T-cell (primary cell): Measurements from ENCODE around the gene POU5F1. TPM values are rescaled to one million over a fixed set of nuclear protein-coding genes. Genes with fewer than 3 reads are reported as not detected.
"Not testable (repeated sequence)": the region's sequence is repeated elsewhere in the genome, so short reads cannot be mapped to it uniquely, and the experiment has no call there.

Source experiments
- ATAC-seq, 4 experiments: fragments of 200-7000 bp in 3 of 4; fragments of 150-1000 bp in 1 of 4; cut with Tn5 transposase; replicated peaks in 1 of 4; 1 replicate in 3 of 4; 2 replicates in 1 of 4; pipeline ENCODE4 v1.10.0; 2021; ENCODE audit warnings: moderate library complexity in 3 of 4, mild to moderate bottlenecking in 2 of 4, moderate number of reproducible peaks in 1 of 4
- CTCF ChIA-PET, 2 donors: fragments of 300-600 bp; sonication (Branson Sonifier 250); formaldehyde crosslinking; loops; one replicate each; lab custom pipeline; 2022; ENCODE audit warnings: antibody characterized with exemption in 2 of 2; lab: Charles Lee
- POLR2A ChIA-PET, 2 donors: fragments of 300-600 bp; sonication (Branson Sonifier 250); formaldehyde crosslinking; loops; one replicate each; lab custom pipeline; 2022; ENCODE audit warnings: antibody characterized with exemption in 2 of 2; lab: Charles Lee
- DNase-seq, 35 experiments: peaks; one replicate each; pipeline versions ENCODE4 v3.0.0 to v3.0.0-alpha.2; 2013 to 2023
- H3K27ac ChIP-seq: one replicate; pipeline ENCODE4 v1.5.1; 2013; ENCODE audit warnings: low read length
- H3K27me3 ChIP-seq, 2 experiments: replicated peaks in 1 of 2; 1 replicate in 1 of 2; 2 replicates in 1 of 2; pipeline versions ENCODE4 v1.6.1 to v1.7.0; 2013; ENCODE audit warnings: low read length in 1 of 2, mixed read lengths in 1 of 2; ENCODE audit not compliant: control insufficient read depth in 2 of 2, insufficient read depth in 2 of 2; ENCODE audit errors: extremely low read depth in 1 of 2
- H3K36me3 ChIP-seq, 2 donors: 1 replicate in 1 of 2; 2 replicates in 1 of 2; pipeline versions ENCODE4 v1.6.1 to v1.7.0; 2013; ENCODE audit warnings: low read length in 1 of 2; ENCODE audit not compliant: control insufficient read depth in 2 of 2, insufficient read depth in 1 of 2; ENCODE audit errors: extremely low read depth in 1 of 2
- H3K4me1 ChIP-seq, 2 experiments: 1 replicate in 1 of 2; 2 replicates in 1 of 2; pipeline versions ENCODE4 v1.6.1 to v1.7.0; 2013; ENCODE audit warnings: low read length in 2 of 2, mixed read lengths in 1 of 2; ENCODE audit not compliant: insufficient read depth in 2 of 2, control insufficient read depth in 1 of 2; ENCODE audit errors: extremely low read depth in 1 of 2
- H3K4me3 ChIP-seq, 2 donors: 1 replicate in 1 of 2; 2 replicates in 1 of 2; pipeline versions ENCODE4 v1.5.1 to v1.7.0; 2013; ENCODE audit warnings: mild to moderate bottlenecking in 2 of 2, low read length in 1 of 2, moderate library complexity in 1 of 2; ENCODE audit not compliant: control insufficient read depth in 1 of 2; ENCODE audit errors: extremely low read depth in 1 of 2
- H3K9me3 ChIP-seq: 2 replicates; pipeline ENCODE4 v1.7.0; 2013
- H3K27ac Mint-ChIP-seq, 2 donors: one replicate each; pipeline ENCODE4 v1.8.0; 2020 to 2021; ENCODE audit warnings: mild to moderate bottlenecking in 2 of 2, mixed read lengths in 2 of 2
- H3K27me3 Mint-ChIP-seq, 2 donors: one replicate each; pipeline ENCODE4 v1.8.0; 2021 to 2022; ENCODE audit warnings: mixed read lengths in 2 of 2
- H3K36me3 Mint-ChIP-seq: one replicate; pipeline ENCODE4 v1.8.0; 2021; ENCODE audit warnings: mixed read lengths
- H3K4me1 Mint-ChIP-seq, 3 donors: one replicate each; pipeline ENCODE4 v1.8.0; 2020 to 2022; ENCODE audit warnings: mixed read lengths in 3 of 3, mild to moderate bottlenecking in 1 of 3
- H3K4me3 Mint-ChIP-seq, 3 donors: one replicate each; pipeline ENCODE4 v1.8.0; 2020 to 2022; ENCODE audit warnings: mild to moderate bottlenecking in 3 of 3, mixed read lengths in 3 of 3, moderate library complexity in 3 of 3
- H3K9me3 Mint-ChIP-seq, 3 donors: one replicate each; pipeline ENCODE4 v1.8.0; 2020 to 2022; ENCODE audit warnings: mixed read lengths in 3 of 3
- WGBS: methylation state at CpG from one replicate; pipeline ENCODE4 v1.1.5; 2013; ENCODE audit warnings: missing lambda C conversion rate; ENCODE audit not compliant: insufficient coverage; 5-methylcytosine and 5-hydroxymethylcytosine counted together
- total RNA-seq, 35 experiments: library from RNA in 6 of 35; stranded (reverse) in 6 of 35; fragments of 120-200 nt in 1 of 35; gene quantifications; one replicate each; pipeline versions ENCODE4 v1.2.1 to v1.2.4 and lab custom pipeline; 2013 to 2026

The POU5F1 gene
- total RNA-seq, 5 donors from 2014 or later (not counting 1 experiment from before 2014, with no cell fraction given) = 0.61 to 3.9 (median 2.9) TPM; not detected in 1

- Mint-ChIP-seq H3K4me1 (peaks cover 3 to 8% (median 4%) of the 10 kb centered on the region in 3 donors), H3K27ac (no peak overlapping the region), H3K9me3 (no peaks in the 10 kb centered on the region), H3K36me3 (no peaks in the 10 kb centered on the region), H3K4me3 (no peak overlapping the region), H3K27me3 (no peaks in the 10 kb centered on the region)
- Histone ChIP-seq H3K9me3 (no peaks in the 10 kb centered on the region), H3K27me3 (no peaks in the 10 kb centered on the region), H3K4me1 (peaks cover 0 to 13% of the 10 kb centered on the region in 2 experiments), H3K27ac (no peak overlapping the region), H3K36me3 (no peaks in the 10 kb centered on the region), H3K4me3 (no peak overlapping the region)
- ChIA-PET POLR2A (interaction anchor here in 1 of 2 donors (0.6 kb wide), 1 partner anchor 42 kb away, joined by 3 read pairs; no protein-coding TSS in a partner anchor), CTCF (no interaction called here)
- 83% methylated on average over 11 of the region's 16 CpGs for WGBS
- DNase-seq = no peak
- ATAC-seq = no peak
These were observed 1.7 kb upstream of the POU5F1 start for GRCh38 chr6:31171931-31172905.

GRCh38 chr6:31170987-31171671, 647 bp upstream of the POU5F1 start:
- no peaks in the 10 kb centered on the region for H3K36me3 ChIP-seq
- CTCF ChIA-PET = no interaction called here
- Mint-ChIP-seq H3K9me3 (no peaks in the 10 kb centered on the region), H3K36me3 (no peaks in the 10 kb centered on the region), H3K4me3 (no peak overlapping the region), H3K27ac (no peak overlapping the region), H3K27me3 (no peaks in the 10 kb centered on the region), H3K4me1 (peaks cover 3 to 5% (median 4%) of the 10 kb centered on the region in 3 donors)
- DNase-seq = no peak
- peaks cover 0 to 13% of the 10 kb centered on the region in 2 experiments for H3K4me1 ChIP-seq
- no peaks in the 10 kb centered on the region for H3K9me3 ChIP-seq
- ATAC-seq = no peak
- H3K27me3 ChIP-seq = no peaks in the 10 kb centered on the region
- H3K27ac ChIP-seq = no peak overlapping the region
- 83% methylated on average over 2 of the region's 10 CpGs for WGBS
- POLR2A ChIA-PET = no interaction called here
- no peak overlapping the region for H3K4me3 ChIP-seq

- POLR2A ChIA-PET, CTCF ChIA-PET, H3K27ac Mint-ChIP-seq, H3K36me3 Mint-ChIP-seq, H3K9me3 ChIP-seq, H3K27me3 Mint-ChIP-seq, ATAC-seq, H3K4me3 Mint-ChIP-seq, H3K9me3 Mint-ChIP-seq, H3K4me3 ChIP-seq, H3K4me1 ChIP-seq, H3K4me1 Mint-ChIP-seq, DNase-seq, H3K27ac ChIP-seq, H3K27me3 ChIP-seq, H3K36me3 ChIP-seq: not testable (repeated sequence)
- WGBS = 92% methylated on average over 13 of the region's 23 CpGs
These were observed 453 bp downstream of the POU5F1 start for GRCh38 chr6:31169858-31170599.

- no peak for ATAC-seq
- CTCF ChIA-PET = no interaction called here
These were observed 1.2 kb downstream of the POU5F1 start for GRCh38 chr6:31169123-31169857.

DNA sequence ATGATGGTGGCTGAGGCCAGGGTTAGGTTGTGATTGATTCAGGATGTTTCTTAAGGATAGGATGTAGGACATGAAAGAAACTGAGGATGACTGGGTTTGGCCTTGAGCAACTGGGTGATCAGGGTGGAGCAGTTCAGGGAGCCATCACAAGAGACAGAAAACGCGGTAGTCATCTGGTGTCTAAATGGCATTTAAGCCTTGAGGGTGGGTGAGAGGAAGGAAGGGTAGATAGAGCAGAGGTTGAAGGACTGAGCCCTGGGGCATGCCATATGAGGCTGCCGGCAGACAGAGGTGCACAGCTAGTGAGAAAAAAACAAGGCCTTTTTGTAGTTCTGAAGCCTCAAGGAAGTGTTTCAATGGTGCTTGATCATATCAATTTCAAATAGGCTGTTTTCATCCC, 1.9 kb downstream of the POU5F1 start:
- Mint-ChIP-seq H3K4me3 (no peak overlapping the region), H3K36me3 (no peaks in the 10 kb centered on the region), H3K9me3 (no peaks in the 10 kb centered on the region), H3K4me1 (peaks cover 0 to 5% (median 0%) of the 10 kb centered on the region in 3 donors), H3K27ac (no peak overlapping the region), H3K27me3 (no peaks in the 10 kb centered on the region)
- Histone ChIP-seq H3K27me3 (no peaks in the 10 kb centered on the region), H3K9me3 (no peaks in the 10 kb centered on the region), H3K4me3 (no peak overlapping the region), H3K27ac (no peak overlapping the region), H3K36me3 (no peaks in the 10 kb centered on the region), H3K4me1 (no peaks in the 10 kb centered on the region)
- ATAC-seq (no peak), DNase-seq (no peak)
- 79% methylated on average over 2 of the region's 3 CpGs for WGBS
- ChIA-PET CTCF (no interaction called here), POLR2A (interaction anchor here in 1 of 2 donors (0.6 kb wide), 1 partner anchor 8 kb away, joined by 9 read pairs; no protein-coding TSS in a partner anchor)

More at GRCh38 chr6:31169123-31169857, 1.2 kb downstream of the POU5F1 start:
- H3K36me3 ChIP-seq = no peaks in the 10 kb centered on the region
- 88% methylated on average over 6 of the region's 10 CpGs for WGBS
- Mint-ChIP-seq H3K9me3 (no peaks in the 10 kb centered on the region), H3K36me3 (no peaks in the 10 kb centered on the region), H3K4me3 (no peak overlapping the region), H3K4me1 (peaks cover 0 to 5% (median 0%) of the 10 kb centered on the region in 3 donors), H3K27ac (no peak overlapping the region), H3K27me3 (no peaks in the 10 kb centered on the region)
- H3K4me3 ChIP-seq = no peak overlapping the region
- H3K4me1 ChIP-seq = no peaks in the 10 kb centered on the region
- no peaks in the 10 kb centered on the region for H3K27me3 ChIP-seq
- no peak for DNase-seq
- POLR2A ChIA-PET = no interaction called here
- H3K9me3 ChIP-seq = no peaks in the 10 kb centered on the region
- no peak overlapping the region for H3K27ac ChIP-seq
